Right atrium auricular region (tissue), 2 donors: ENCODE measurements around the gene NPC1. TPM values are rescaled to one million over a fixed set of nuclear protein-coding genes. Genes with fewer than 3 reads are reported as not detected.

Experiments used
- DNase-seq: peaks from one replicate; pipeline ENCODE4 v3.0.0-alpha.2; 2019; ENCODE audit warnings: low spot score
- H3K27ac ChIP-seq, 2 donors: fragments of 200-600 bp; sonication (generic); 1 replicate in 1 of 2; 2 replicates in 1 of 2; pipeline ENCODE4 v1.5.1; 2016 to 2019
- H3K27me3 ChIP-seq, 2 donors: fragments of 200-600 bp; sonication (generic); one replicate each; pipeline versions ENCODE4 v1.5.1 to v1.6.0; 2017 to 2019
- H3K36me3 ChIP-seq: fragments of 200-600 bp; sonication (generic); one replicate; pipeline ENCODE4 v1.5.1; 2016
- H3K4me1 ChIP-seq, 2 donors: fragments of 200-600 bp; sonication (generic); one replicate each; pipeline versions ENCODE4 v1.5.1 to v1.6.0; 2017 to 2019
- H3K4me3 ChIP-seq, 2 donors: fragments of 200-600 bp; sonication (generic); 1 replicate in 1 of 2; 2 replicates in 1 of 2; pipeline ENCODE4 v1.5.1; 2017 to 2019; ENCODE audit warnings: mild to moderate bottlenecking in 1 of 2, moderate library complexity in 1 of 2
- H3K9me3 ChIP-seq, 2 donors: fragments of 200-600 bp; sonication (generic); one replicate each; pipeline ENCODE4 v1.5.1; 2019
- CTCF ChIP-seq, 2 donors: fragments of 200-600 bp; sonication (generic); IDR thresholded peaks; one replicate each; pipeline ENCODE4 v1.5.1; 2019; ENCODE audit warnings: antibody characterized with exemption in 2 of 2
- total RNA-seq, 2 donors: library from RNA; depleted of rRNA; stranded (reverse); fragments of >200 nt; gene quantifications; one replicate each; pipeline ENCODE4 v1.1.0, GENCODE V29; 2016

The NPC1 gene
- total RNA-seq, 2 donors from 2014 or later: 16.2 to 26.4 TPM

GRCh38 chr18:23503038-23503962 lies 83.0 kb downstream of the NPC1 start, which contains the start of gene RMC1:
RMC1 (plus strand) TSS chr18:23503511; CDS start chr18:23503619, 108 bp downstream.
- peak in 1 of 2 donors; percentile 51 for TF ChIP-seq CTCF (IDR thresholded peaks at IDR 0.05)
- Histone ChIP-seq H3K9me3 (no peaks in the 10 kb centered on the region), H3K27ac (peak within 1 kb of the TSS; percentile 90 to 93), H3K36me3 (peaks cover 12% of the 10 kb centered on the region), H3K27me3 (no peaks in the 10 kb centered on the region), H3K4me3 (peak within 1 kb of the TSS; percentile 84 to 97), H3K4me1 (peaks cover 0 to 27% of the 10 kb centered on the region in 2 donors)
- DNase-seq: peak; percentile 95

- no peaks in the 10 kb centered on the region for H3K9me3 ChIP-seq
- peaks cover 0 to 27% of the 10 kb centered on the region in 2 donors for H3K4me1 ChIP-seq
- no peak for DNase-seq
- no peaks in the 10 kb centered on the region for H3K27me3 ChIP-seq
- TF ChIP-seq CTCF (IDR thresholded peaks at IDR 0.05): no peak
- H3K27ac ChIP-seq: peak overlapping the region; percentile 90 to 93
- peak overlapping the region; percentile 84 to 97 for H3K4me3 ChIP-seq
- H3K36me3 ChIP-seq: peaks cover 5% of the 10 kb centered on the region
These were observed 83.7 kb downstream of the NPC1 start for GRCh38 chr18:23502516-23503037.

GRCh38 chr18:23501626-23502025 lies 84.7 kb downstream of the NPC1 start:
- no peak for DNase-seq
- H3K36me3 ChIP-seq: no peaks in the 10 kb centered on the region
- no peak overlapping the region for H3K4me3 ChIP-seq
- no peaks in the 10 kb centered on the region for H3K9me3 ChIP-seq
- H3K4me1 ChIP-seq: peaks cover 0 to 27% of the 10 kb centered on the region in 2 donors
- no peak for TF ChIP-seq CTCF (IDR thresholded peaks at IDR 0.05)
- no peak overlapping the region for H3K27ac ChIP-seq
- H3K27me3 ChIP-seq: no peaks in the 10 kb centered on the region

- no peaks in the 10 kb centered on the region for H3K9me3 ChIP-seq
- peaks cover 0 to 12% of the 10 kb centered on the region in 2 donors for H3K4me1 ChIP-seq
- DNase-seq: no peak
- no peak for TF ChIP-seq CTCF (IDR thresholded peaks at IDR 0.05)
- no peak overlapping the region for H3K27ac ChIP-seq
- H3K36me3 ChIP-seq: no peaks in the 10 kb centered on the region
- no peak overlapping the region for H3K4me3 ChIP-seq
- H3K27me3 ChIP-seq: no peaks in the 10 kb centered on the region
These were observed 87.0 kb downstream of the NPC1 start for GRCh38 chr18:23499291-23499781.

GRCh38 chr18:23498877-23499276 lies 87.4 kb downstream of the NPC1 start:
- Histone ChIP-seq H3K9me3 (no peaks in the 10 kb centered on the region), H3K27me3 (no peaks in the 10 kb centered on the region), H3K36me3 (no peaks in the 10 kb centered on the region), H3K4me1 (peaks cover 0 to 8% of the 10 kb centered on the region in 2 donors), H3K27ac (no peak overlapping the region), H3K4me3 (no peak overlapping the region)
- TF ChIP-seq CTCF (IDR thresholded peaks at IDR 0.05): peak; percentile 71 to 75
- DNase-seq: peak; percentile 71
